ENCODE results near the gene ACTN4.

The ACTN4 gene

DNA sequence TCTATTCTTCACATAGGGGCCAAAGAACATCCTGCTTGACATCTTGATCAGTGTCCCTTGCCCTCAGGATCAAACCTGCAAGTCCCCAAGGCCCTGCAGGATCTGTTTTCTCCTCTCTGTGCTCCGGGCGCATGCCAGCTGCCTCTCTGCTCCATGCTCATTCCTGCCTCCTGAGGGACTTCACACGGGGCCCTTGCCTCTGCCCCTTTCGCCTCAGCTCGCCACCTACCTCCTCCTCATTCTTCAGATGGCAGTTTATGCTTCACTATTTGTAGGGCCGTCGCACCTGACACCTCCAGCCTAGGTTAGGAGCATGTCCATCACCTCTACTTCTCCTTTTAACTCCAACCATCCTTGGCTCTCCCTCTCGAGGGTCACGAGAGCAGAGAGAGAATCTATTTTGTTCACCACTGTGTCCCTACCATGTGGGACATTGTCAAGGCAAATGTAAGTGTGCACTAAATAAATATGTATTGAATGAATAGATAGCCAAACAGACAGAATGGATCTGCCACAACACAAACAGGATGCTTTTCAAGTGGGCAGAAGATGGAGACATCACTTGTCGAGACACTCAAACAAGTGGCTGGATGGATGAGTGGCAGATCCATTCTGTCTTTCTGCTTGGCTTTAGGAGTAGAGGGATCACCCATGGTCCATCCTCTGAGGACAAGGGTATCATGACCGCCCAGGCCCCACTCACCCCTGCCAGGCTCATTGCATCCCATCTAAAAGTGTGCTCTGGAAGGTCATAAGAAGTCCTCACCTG, 29.6 kb downstream of the ACTN4 start:
- no peak for DNase-seq (ENCODE audit: low read depth in 1 of 2, low spot score in 1 of 2)

- no peak for DNase-seq (ENCODE audit: low read depth in 1 of 2, low spot score in 1 of 2)
Observed at GRCh38 chr19:38678217-38678890, 30.9 kb downstream of the ACTN4 start.

- DNase-seq (ENCODE audit: low read depth in 1 of 2, low spot score in 1 of 2): no peak
Observed at GRCh38 chr19:38678891-38679494, 31.5 kb downstream of the ACTN4 start.

GRCh38 chr19:38679839-38680238, 32.4 kb downstream of the ACTN4 start:
- DNase-seq (ENCODE audit: low read depth in 1 of 2, low spot score in 1 of 2): no peak

- no peak for DNase-seq (ENCODE audit: low read depth in 1 of 2, low spot score in 1 of 2)
Observed at GRCh38 chr19:38682195-38682867, 34.9 kb downstream of the ACTN4 start.

- no peak for DNase-seq (ENCODE audit: low read depth in 1 of 2, low spot score in 1 of 2)
Observed at GRCh38 chr19:38682872-38683392, 35.5 kb downstream of the ACTN4 start.

DNA sequence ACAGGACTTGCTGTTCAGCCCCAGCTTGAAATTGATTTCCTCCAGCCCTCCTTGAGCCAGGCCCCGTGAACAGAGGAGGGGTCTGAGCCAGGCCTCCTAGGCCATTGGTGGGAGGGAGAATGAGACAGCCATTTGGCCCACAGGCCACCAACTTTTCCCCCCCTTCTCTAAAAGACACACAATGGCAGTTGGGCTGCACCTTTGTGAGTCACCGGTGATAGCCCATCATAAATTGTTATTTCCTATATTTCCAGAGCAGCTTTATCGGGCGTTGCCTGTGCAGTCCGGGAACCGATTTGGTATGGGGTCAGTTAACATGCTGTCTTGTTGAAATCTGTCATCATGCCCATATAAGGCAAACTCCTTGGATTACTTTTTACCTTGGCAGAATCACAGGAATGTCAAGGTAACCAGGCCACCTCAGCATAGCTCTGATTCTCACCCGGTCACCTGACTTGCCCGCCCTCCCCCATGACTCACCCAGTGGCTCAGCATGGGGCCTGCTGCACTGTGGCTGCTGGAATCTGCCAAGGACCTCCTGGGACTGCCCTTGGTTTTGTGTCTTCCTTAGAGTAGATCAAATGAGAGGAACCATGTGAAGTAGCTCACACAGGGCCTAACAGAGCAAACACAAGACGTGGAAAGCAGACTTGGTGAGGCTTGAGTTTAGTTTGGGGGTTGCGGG, 36.1 kb downstream of the ACTN4 start:
- DNase-seq (ENCODE audit: low read depth in 1 of 2, low spot score in 1 of 2): peak in 1 of 2 donors; percentile 27

- DNase-seq (ENCODE audit: low read depth in 1 of 2, low spot score in 1 of 2): peak in 1 of 2 donors; percentile 6
Observed at GRCh38 chr19:38684078-38684861, 36.8 kb downstream of the ACTN4 start.

DNA sequence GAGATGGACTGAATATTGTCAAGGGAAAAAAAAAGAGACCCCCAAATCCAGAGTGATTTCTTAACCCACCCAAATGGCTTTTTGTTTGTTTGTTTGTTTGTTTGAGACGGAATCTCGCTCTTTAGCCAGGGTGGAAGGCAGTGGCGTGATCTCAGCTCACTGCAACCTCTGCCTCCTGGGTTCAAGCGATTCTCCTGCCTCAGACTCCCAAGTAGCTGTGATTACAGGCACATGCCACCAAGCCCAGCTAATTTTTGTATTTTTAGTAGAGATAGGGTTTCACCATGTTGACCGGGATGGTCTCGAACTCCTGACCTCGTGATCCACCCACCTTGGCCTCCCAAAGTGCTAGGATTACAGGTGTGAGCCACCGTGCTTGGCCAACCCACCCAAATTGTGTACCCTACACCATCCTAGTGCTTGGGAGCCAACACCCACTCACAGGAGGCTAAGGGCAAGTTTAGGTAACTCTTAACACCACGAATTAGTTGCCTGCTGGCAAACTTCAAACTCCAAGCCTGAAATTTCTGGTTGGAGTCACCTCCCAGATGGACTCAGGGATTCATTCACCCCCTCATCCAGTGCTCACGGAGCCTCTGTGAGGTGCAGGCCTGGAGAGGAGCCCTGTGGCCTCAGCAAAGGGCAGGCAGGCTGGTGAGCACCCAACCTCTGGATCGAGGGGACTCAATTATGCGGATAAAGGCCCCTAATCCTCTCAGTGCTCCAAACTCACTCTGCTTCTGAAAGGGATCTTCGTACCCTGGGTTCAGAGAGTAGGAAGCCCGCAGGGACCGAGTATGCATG, 37.6 kb downstream of the ACTN4 start:
- no peak for DNase-seq (ENCODE audit: low read depth in 1 of 2, low spot score in 1 of 2)

DNA sequence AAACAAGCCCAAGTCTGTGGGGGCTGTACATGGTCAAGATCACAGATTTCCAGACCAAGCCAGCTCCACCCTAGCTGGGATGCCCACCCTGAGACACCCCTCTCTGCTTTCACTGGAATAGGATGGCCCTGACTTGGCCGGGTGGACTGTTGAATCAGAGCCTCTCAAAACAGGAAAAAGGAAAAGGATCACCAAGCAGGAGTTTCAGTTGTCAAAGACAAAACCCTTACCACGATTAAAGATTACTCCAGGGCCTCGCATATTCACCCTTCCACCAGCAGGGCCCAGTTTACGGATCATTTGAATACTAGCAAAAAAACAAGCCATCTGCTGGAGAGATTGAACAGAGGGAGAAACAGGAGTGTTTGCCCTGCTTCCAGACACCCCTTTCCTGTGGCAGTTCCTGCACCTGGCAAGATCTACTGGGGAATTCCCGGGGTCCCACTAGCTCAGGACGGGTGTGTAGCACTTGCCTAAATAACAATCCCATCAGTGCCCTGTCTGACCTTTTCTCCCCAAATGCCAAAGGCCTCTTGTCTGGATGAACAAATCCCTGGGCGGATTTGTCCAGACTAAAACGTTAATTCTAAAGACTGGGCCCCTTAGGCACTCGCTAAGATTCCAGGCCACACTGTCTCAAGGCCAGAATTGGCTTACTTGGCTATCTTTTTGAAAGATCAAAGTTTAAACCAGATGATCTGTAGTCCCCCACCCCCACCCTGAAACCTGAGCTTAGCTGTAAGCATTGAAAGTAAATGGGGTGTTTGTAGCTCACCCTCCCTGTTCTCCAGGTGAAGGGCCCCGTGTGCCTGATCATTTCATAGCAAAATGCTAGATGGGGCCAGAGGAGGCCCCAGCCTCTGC, 38.4 kb downstream of the ACTN4 start:
- no peak for DNase-seq (ENCODE audit: low read depth in 1 of 2, low spot score in 1 of 2)

DNA sequence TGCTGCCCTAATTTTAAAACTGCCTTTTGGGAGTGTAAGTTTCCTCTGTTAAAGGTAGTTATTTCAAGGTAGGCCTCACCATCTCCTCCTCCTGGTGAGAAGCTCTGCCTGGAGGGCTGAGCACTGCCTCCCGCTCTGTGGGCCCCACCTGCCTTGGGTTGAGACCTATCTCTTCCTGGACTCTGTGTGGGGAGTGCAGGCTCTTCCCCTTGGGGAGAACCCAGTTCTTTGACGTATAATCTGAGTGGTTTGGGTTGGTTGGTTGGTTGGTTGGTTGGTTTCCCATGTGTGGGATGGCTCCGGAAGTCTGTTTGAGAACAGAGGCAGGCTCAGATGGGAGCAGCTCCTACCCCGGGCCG, 39.1 kb downstream of the ACTN4 start:
- DNase-seq (ENCODE audit: low read depth in 1 of 2, low spot score in 1 of 2): peak in 1 of 2 donors; percentile 17

DNA sequence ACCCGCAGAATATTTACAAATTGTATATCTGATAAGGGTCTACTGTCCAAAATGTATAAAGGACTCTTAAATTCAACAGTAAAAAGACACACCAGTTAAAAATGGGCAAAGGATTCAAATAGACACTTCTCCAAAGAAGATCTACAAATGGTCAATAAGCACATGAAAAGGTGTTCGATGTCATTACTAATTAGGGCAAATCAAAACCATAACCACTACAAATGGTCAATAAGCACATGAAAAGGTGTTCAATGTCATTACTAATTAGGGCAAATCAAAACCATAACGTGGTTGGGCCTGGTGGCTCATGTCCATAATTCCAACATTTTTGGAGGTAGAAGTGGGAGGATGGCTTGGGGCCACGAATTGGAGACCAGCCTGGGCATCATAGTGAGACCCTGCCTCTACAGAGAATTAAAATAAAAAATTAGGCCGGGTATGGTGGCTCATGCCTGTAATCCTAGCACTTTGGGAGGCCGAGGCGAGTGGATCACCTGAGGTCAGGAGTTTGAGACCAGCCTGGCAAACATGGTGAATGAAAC, 40.5 kb downstream of the ACTN4 start:
- DNase-seq (ENCODE audit: low read depth in 1 of 2, low spot score in 1 of 2): no peak

- no peak for DNase-seq (ENCODE audit: low read depth in 1 of 2, low spot score in 1 of 2)
Observed at GRCh38 chr19:38690146-38690545, 42.7 kb downstream of the ACTN4 start.

DNA sequence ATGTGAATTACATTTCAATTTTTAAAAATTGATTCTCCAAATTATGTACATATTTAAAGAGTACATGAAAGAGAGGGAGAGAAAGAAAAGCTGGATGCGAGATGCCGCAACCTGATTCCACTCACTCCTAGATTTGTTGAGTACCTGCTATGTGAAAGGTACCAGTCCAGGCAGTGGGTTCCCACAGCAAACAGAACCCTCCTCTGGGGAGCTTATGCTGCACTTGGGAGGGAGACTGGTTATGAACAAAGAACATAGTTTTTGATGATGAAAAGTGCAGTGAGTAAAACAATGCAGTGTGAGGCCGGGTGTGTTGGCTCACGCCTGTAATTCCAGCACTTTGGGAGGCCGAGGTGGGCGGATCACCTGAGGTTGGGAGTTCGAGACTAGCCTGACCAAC, 43.4 kb downstream of the ACTN4 start:
- DNase-seq (ENCODE audit: low read depth in 1 of 2, low spot score in 1 of 2): no peak

GRCh38 chr19:38691938-38692457, 44.5 kb downstream of the ACTN4 start:
- no peak for DNase-seq (ENCODE audit: low read depth in 1 of 2, low spot score in 1 of 2)

GRCh38 chr19:38692458-38693379, 45.3 kb downstream of the ACTN4 start:
- no peak for DNase-seq (ENCODE audit: low read depth in 1 of 2, low spot score in 1 of 2)
